Midbrain (tissue), 1 donor: ENCODE results near the gene ULK4.

ENCODE experiments used
- DNase-seq: peaks from one replicate; lab custom pipeline; 2025; lab: John Stamatoyannopoulos, UW

Gene ULK4

GRCh38 chr3:41222012-41222411, 739.9 kb downstream of the ULK4 start:
- DNase-seq = no peak

GRCh38 chr3:41220906-41221677, 740.8 kb downstream of the ULK4 start:
- no peak for DNase-seq

GRCh38 chr3:41219424-41219823, 742.5 kb downstream of the ULK4 start:
- DNase-seq = no peak

GRCh38 chr3:41216993-41217392, 744.9 kb downstream of the ULK4 start:
- no peak for DNase-seq

- DNase-seq = no peak
Observed at GRCh38 chr3:41216422-41216821, 745.5 kb downstream of the ULK4 start.

GRCh38 chr3:41213588-41213987, 748.3 kb downstream of the ULK4 start:
- no peak for DNase-seq

GRCh38 chr3:41212088-41212487, 749.8 kb downstream of the ULK4 start:
- no peak for DNase-seq

- no peak for DNase-seq
Observed at GRCh38 chr3:41210966-41211365, 750.9 kb downstream of the ULK4 start.

GRCh38 chr3:41209646-41210045, 752.3 kb downstream of the ULK4 start:
- DNase-seq = no peak

- DNase-seq = no peak
Observed at GRCh38 chr3:41208507-41209220, 753.2 kb downstream of the ULK4 start.

GRCh38 chr3:41207355-41207754, 754.5 kb downstream of the ULK4 start:
- DNase-seq = no peak

- DNase-seq = no peak
Observed at GRCh38 chr3:41205591-41205990, 756.3 kb downstream of the ULK4 start.

- no peak for DNase-seq
Observed at GRCh38 chr3:41204369-41204768, 757.5 kb downstream of the ULK4 start.

GRCh38 chr3:41202834-41203345, 759.0 kb downstream of the ULK4 start:
- DNase-seq = peak; percentile 37

- no peak for DNase-seq
Observed at GRCh38 chr3:41202075-41202833, 759.6 kb downstream of the ULK4 start.

- DNase-seq = peak; percentile 57
Observed at GRCh38 chr3:41200669-41201021, 761.3 kb downstream of the ULK4 start.

GRCh38 chr3:41199866-41200668, 761.8 kb downstream of the ULK4 start:
- peak; percentile 57 for DNase-seq

GRCh38 chr3:41198950-41199865, 762.7 kb downstream of the ULK4 start, which contains the start of gene CTNNB1:
TSS of gene CTNNB1 (plus strand) at chr3:41199505. CDS start at chr3:41224069, 24,564 bp downstream.
- DNase-seq = peak; percentile 93

- DNase-seq = peak; percentile 35
Observed at GRCh38 chr3:41198526-41198925, 763.4 kb downstream of the ULK4 start.

GRCh38 chr3:41198046-41198445, 763.9 kb downstream of the ULK4 start:
- no peak for DNase-seq
